B cell (primary cell): Measurements from ENCODE around the gene CLASP1. TPM values are rescaled to one million over a fixed set of nuclear protein-coding genes. Genes with fewer than 3 reads are reported as not detected.

Experiments
- ATAC-seq: fragments of 200-7000 bp; cut with Tn5 transposase; one replicate; pipeline ENCODE4 v1.10.0; 2021; ENCODE audit warnings: low read depth, mild to moderate bottlenecking, moderate number of reproducible peaks, moderate library complexity
- CTCF ChIA-PET: fragments of 350-600 bp; sonication (Branson Sonifier 250); formaldehyde crosslinking; loops from one replicate; lab custom pipeline; 2021; ENCODE audit warnings: antibody characterized with exemption, inconsistent platforms; lab: Charles Lee
- POLR2A ChIA-PET: fragments of 350-600 bp; sonication (Branson Sonifier 250); formaldehyde crosslinking; loops from one replicate; lab custom pipeline; 2021; ENCODE audit warnings: antibody characterized with exemption; lab: Charles Lee
- DNase-seq: peaks from one replicate; pipeline ENCODE4 v3.0.0; 2013
- H2AFZ ChIP-seq: 2 replicates; pipeline ENCODE4 v1.6.1; 2012; ENCODE audit warnings: mild to moderate bottlenecking, low read depth, low read length; ENCODE audit not compliant: insufficient read depth, poor library complexity, severe bottlenecking
- H3K27ac ChIP-seq, 2 donors: 1 replicate in 1 of 2; 2 replicates in 1 of 2; pipeline ENCODE4 v1.5.1; 2012 to 2013; ENCODE audit warnings: low read length in 2 of 2, mild to moderate bottlenecking in 2 of 2, moderate library complexity in 1 of 2
- H3K27me3 ChIP-seq, 4 experiments: fragments of 200-600 bp in 1 of 4; sonication (generic) in 1 of 4; replicated peaks in 1 of 4; 1 replicate in 2 of 4; 2 replicates in 2 of 4; pipeline versions ENCODE4 v1.6.1 to v1.7.0; 2013 to 2016; ENCODE audit warnings: low read length in 3 of 4, mild to moderate bottlenecking in 2 of 4, mixed read lengths in 1 of 4, moderate library complexity in 1 of 4; ENCODE audit not compliant: insufficient read depth in 4 of 4, control insufficient read depth in 3 of 4; ENCODE audit errors: control extremely low read depth in 1 of 4
- H3K36me3 ChIP-seq, 2 experiments: replicated peaks in 1 of 2; 1 replicate in 1 of 2; 2 replicates in 1 of 2; pipeline versions ENCODE4 v1.6.1 to v1.7.1; 2013; ENCODE audit warnings: low read length in 1 of 2; ENCODE audit not compliant: insufficient read depth in 2 of 2, control insufficient read depth in 1 of 2; ENCODE audit errors: control extremely low read depth in 1 of 2, extremely low read depth in 1 of 2
- H3K4me1 ChIP-seq, 2 donors: fragments of 200-600 bp in 1 of 2; sonication (generic) in 1 of 2; 1 replicate in 1 of 2; 2 replicates in 1 of 2; pipeline versions ENCODE4 v1.5.1 to v1.6.1; 2013 to 2017; ENCODE audit warnings: low read length in 2 of 2; ENCODE audit not compliant: control insufficient read depth in 2 of 2, insufficient read depth in 2 of 2
- H3K4me2 ChIP-seq: replicated peaks from 2 replicates; pipeline ENCODE3; 2012; ENCODE audit warnings: mild to moderate bottlenecking, low read depth, low read length; ENCODE audit not compliant: poor library complexity, severe bottlenecking
- H3K4me3 ChIP-seq, 5 experiments: fragments of 200-600 bp in 1 of 5; sonication (generic) in 1 of 5; 1 replicate in 3 of 5; 2 replicates in 2 of 5; pipeline versions ENCODE4 v1.5.1 to v1.7.0; 2011 to 2016; ENCODE audit warnings: low read length in 4 of 5, mild to moderate bottlenecking in 4 of 5, low read depth in 2 of 5, control low read depth in 1 of 5, moderate library complexity in 1 of 5; ENCODE audit not compliant: insufficient read depth in 1 of 5; ENCODE audit errors: control extremely low read depth in 1 of 5, extremely low read depth in 1 of 5
- H3K79me2 ChIP-seq: fragments of 200-600 bp; sonication (generic); one replicate; pipeline ENCODE4 v1.6.0; 2016; ENCODE audit warnings: low read length; ENCODE audit not compliant: control insufficient read depth, insufficient read depth
- H3K9ac ChIP-seq: fragments of 200-600 bp; sonication (generic); 2 replicates; pipeline ENCODE4 v1.6.1; 2017; ENCODE audit warnings: mild to moderate bottlenecking, low read length, moderate library complexity
- H3K9me3 ChIP-seq, 3 donors: one replicate each; pipeline versions ENCODE4 v1.6.1 to v1.7.1; 2013; ENCODE audit warnings: low read length in 2 of 3; ENCODE audit not compliant: control insufficient read depth in 2 of 3, insufficient read depth in 1 of 3; ENCODE audit errors: control extremely low read depth in 1 of 3
- H4K20me1 ChIP-seq: 2 replicates; pipeline ENCODE4 v1.6.0; 2012; ENCODE audit warnings: mild to moderate bottlenecking, low read length; ENCODE audit not compliant: insufficient read depth, control insufficient read depth, poor library complexity, severe bottlenecking
- H3K27ac Mint-ChIP-seq: one replicate; pipeline ENCODE4 v1.8.0; 2021; ENCODE audit warnings: mixed read lengths
- H3K27me3 Mint-ChIP-seq: one replicate; pipeline ENCODE4 v1.8.0; 2021; ENCODE audit warnings: mixed read lengths
- H3K4me1 Mint-ChIP-seq: one replicate; pipeline ENCODE4 v1.8.0; 2021; ENCODE audit warnings: mixed read lengths
- H3K4me3 Mint-ChIP-seq: one replicate; pipeline ENCODE4 v1.8.0; 2021; ENCODE audit warnings: mixed read lengths
- H3K9me3 Mint-ChIP-seq: one replicate; pipeline ENCODE4 v1.8.0; 2022; ENCODE audit warnings: mixed read lengths; ENCODE audit not compliant: insufficient read depth
- CTCF ChIP-seq: fragments of 200-600 bp; IDR thresholded peaks from one replicate; pipeline ENCODE4 v1.8.0; 2022; ENCODE audit warnings: antibody characterized with exemption, mild to moderate bottlenecking
- EZH2 ChIP-seq: IDR thresholded peaks from 2 replicates; pipeline ENCODE4 v1.6.1; 2012; ENCODE audit warnings: borderline replicate concordance, low read depth, mild to moderate bottlenecking, moderate library complexity, low read length; ENCODE audit not compliant: insufficient read depth, poor library complexity, severe bottlenecking
- WGBS: methylation state at CpG from one replicate; pipeline ENCODE4 v1.1.5; 2013; ENCODE audit warnings: missing lambda C conversion rate; ENCODE audit not compliant: insufficient coverage; 5-methylcytosine and 5-hydroxymethylcytosine counted together
- intact Hi-C: fragments of 100-400 bp; cut with micrococcal nuclease; formaldehyde crosslinking; loops from one replicate; pipeline ENCODE4 v1.10.0; 2022
- polyA plus RNA-seq: library from polyadenylated mRNA; depleted of rRNA; stranded (reverse); fragments of >200 nt; gene quantifications from 2 replicates; pipeline ENCODE4 v1.2.3, GENCODE V29; 2012
- total RNA-seq, 2 donors: library from RNA; stranded (reverse); fragments of 120-200 nt in 1 of 2; gene quantifications; 1 replicate in 1 of 2; 2 replicates in 1 of 2; pipeline versions ENCODE4 v1.2.3 to v1.2.4, GENCODE V29; 2013 to 2022

CLASP1 gene
- total and polyA plus RNA-seq, 2 donors (not counting 1 experiment from before 2014, with no cell fraction given), result 8.7 to 88.0 TPM

DNA sequence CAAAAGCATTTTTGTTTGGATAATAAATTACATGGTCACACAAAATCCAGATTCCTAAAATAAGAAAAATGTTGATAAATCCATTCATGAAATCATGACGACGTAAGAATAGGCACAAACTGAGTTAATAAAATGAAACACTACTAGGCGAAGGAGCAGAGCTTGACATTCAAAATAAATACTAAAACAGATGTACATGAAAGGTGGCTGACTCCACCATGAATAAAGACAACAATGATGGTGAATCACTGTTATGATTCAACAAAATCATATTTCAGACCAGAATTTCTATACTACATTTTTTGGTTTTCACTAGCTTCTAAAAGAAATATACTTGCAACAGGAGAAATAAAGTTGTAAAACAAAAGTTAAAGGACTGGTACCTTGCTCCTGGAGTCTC lies 240.6 kb downstream of the CLASP1 start:
- no peaks in the 10 kb centered on the region for H3K79me2 ChIP-seq
- H3K4me1 ChIP-seq, result no peaks in the 10 kb centered on the region
- no peaks in the 10 kb centered on the region for H3K9me3 Mint-ChIP-seq
- H3K36me3 ChIP-seq, result peaks cover 6 to 65% of the 10 kb centered on the region in 2 experiments
- ChIA-PET CTCF (no interaction called here), POLR2A (no interaction called here)
- WGBS, result no CpG with 5 or more reads among the region's 3 CpGs
- no peak for DNase-seq
- H3K4me3 Mint-ChIP-seq, result no peak overlapping the region
- H3K4me1 Mint-ChIP-seq, result no peaks in the 10 kb centered on the region
- H3K27me3 Mint-ChIP-seq, result no peaks in the 10 kb centered on the region
- TF ChIP-seq CTCF (no peak), EZH2 (no peak)
- H3K27ac ChIP-seq, result no peak overlapping the region
- no peak overlapping the region for H3K4me3 ChIP-seq
- intact Hi-C loops, result loop anchor here (10.0 kb wide), 1 partner anchor 336 kb away; no protein-coding TSS in a partner anchor
- H3K9ac ChIP-seq, result no peak overlapping the region
- no peak for ATAC-seq
- H3K9me3 ChIP-seq, result no peaks in the 10 kb centered on the region
- H3K27me3 ChIP-seq, result no peaks in the 10 kb centered on the region
- H4K20me1 ChIP-seq, result no peaks in the 10 kb centered on the region
- no peak overlapping the region for H3K4me2 ChIP-seq
- H3K27ac Mint-ChIP-seq, result no peak overlapping the region
- H2AFZ ChIP-seq, result no peak overlapping the region

- ATAC-seq (no peak), DNase-seq (no peak)
- ChIA-PET CTCF (no interaction called here), POLR2A (no interaction called here)
- Histone ChIP-seq H3K4me1 (no peaks in the 10 kb centered on the region), H3K79me2 (no peaks in the 10 kb centered on the region), H3K36me3 (peaks cover 18 to 78% of the 10 kb centered on the region in 2 experiments), H3K9ac (no peak overlapping the region), H2AFZ (no peak overlapping the region), H3K4me2 (no peak overlapping the region), H3K9me3 (no peaks in the 10 kb centered on the region), H3K4me3 (no peak overlapping the region), H3K27me3 (no peaks in the 10 kb centered on the region), H4K20me1 (no peaks in the 10 kb centered on the region), H3K27ac (no peak overlapping the region)
- no peaks in the 10 kb centered on the region for H3K9me3 Mint-ChIP-seq
- H3K27ac Mint-ChIP-seq, result no peak overlapping the region
- WGBS, result no CpG with 5 or more reads among the region's 6 CpGs
- no peaks in the 10 kb centered on the region for H3K4me1 Mint-ChIP-seq
- intact Hi-C loops, result loop anchor here (10.0 kb wide), 1 partner anchor 340 kb away; no protein-coding TSS in a partner anchor
- no peak overlapping the region for H3K4me3 Mint-ChIP-seq
- no peak for TF ChIP-seq CTCF
- no peak for TF ChIP-seq EZH2
- no peaks in the 10 kb centered on the region for H3K27me3 Mint-ChIP-seq
These were observed 244.0 kb downstream of the CLASP1 start for GRCh38 chr2:121405233-121405632.
